NCI-H510A (cell line): ENCODE data around the gene CRHR2.
"Not testable (repeated sequence)": the region's sequence is repeated elsewhere in the genome, so short reads cannot be mapped to it uniquely, and the experiment has no call there.

ENCODE experiments used
- DNase-seq: peaks from one replicate; lab custom pipeline; 2025; lab: John Stamatoyannopoulos, UW

CRHR2 gene

DNA sequence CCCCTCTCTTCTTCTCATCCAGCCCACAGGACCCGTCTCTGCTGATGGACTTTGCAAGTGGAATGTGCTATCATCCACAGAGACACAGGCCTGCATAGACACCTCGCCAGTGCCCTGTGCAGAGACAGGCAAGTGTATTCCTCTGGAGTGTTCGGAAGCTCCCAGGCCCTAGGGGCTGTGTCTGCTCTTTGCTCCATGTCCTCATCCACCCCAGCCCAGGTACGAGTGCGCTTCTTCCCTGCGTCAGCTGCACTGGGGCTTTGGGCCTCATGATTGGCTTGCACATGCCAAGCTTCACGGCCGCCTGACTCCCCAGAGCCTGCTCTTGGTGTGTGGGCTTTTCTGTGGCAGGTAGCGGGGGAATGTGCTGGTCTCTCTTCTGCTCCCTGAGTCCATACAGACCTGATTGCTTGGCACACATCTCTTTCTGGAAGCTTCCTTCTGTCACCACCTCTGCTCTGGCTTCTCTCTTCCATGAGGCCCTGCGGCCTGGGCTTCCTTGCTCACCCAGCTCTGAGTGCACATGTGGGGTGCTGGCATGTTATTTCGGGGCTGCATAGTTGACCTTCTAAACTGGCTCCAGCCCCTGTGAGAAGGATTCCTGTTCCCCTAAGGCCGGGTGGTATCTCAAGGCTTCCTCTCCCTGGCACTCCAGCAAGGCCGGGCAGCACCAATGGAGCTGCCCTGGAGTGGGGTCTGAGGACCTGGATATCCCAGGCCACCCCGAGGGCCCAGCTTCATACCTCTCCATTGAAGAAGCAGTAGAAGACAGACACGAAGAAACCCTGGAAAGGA, 27.8 kb downstream of the CRHR2 start:
- no peak for DNase-seq

DNA sequence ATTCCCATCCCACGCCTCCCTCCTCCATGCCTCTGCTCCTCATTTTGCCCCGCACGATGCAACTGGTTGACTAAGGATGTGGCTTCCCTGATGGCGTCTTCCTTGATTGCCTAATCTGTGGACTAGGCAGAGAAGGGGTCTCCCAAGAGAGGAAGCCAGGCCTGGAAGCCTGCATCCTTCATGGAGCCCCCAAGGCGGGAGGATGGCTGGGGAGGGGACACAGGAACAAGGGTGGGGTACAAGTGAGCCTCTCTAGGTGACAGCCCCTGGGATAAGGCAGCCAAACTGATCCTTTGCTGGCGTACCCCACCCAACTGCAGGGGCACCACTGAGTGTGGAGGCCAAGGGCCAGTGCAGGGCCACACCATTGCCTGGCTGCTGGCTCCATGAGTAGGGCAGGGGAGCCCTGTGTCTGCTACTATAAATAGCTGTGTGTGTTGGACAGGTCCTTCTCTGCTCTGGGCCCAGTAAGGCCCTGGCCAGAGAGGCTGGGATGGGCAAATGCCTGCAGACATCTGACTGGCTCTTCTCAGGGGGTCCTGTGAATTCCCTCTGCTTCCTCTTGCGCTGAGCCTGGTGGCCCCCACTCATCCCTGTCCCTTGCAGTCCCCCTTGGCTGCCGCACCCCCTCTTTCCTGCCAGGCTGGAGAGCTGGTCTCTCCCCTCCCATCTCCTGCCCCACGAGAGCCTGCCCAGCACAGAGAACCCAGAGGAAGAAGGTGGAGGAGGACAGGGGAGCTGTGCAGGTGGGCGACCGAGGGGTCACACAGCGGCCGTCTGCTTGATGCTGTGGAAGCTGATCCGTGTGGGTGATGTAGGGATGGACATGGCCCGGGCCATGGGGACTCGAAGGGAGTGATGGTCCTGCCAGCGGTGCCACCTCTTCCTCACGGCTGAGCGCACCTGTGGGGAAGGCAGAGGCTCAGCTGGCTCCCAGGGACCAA, 29.3 kb downstream of the CRHR2 start:
- no peak for DNase-seq

DNA sequence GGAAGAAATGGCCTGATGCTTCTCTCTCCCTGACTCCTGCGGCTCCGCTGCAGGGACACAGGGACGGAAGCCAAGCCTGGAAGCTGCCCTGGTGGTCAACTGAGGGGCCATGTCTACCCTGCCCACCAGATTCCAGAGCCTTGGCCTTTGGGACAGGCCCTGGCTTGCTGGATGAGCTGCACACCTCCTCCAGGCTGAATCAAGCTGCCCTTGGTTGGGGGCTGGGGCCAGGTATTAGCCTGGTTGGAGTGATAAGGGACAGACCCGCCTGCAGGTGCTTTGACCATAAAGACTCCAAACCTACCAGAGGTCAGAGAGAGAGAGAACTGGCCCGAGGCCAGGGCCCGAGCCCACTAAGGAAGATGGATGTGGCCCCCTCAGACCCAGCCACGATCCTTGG, 30.1 kb downstream of the CRHR2 start:
- no peak for DNase-seq

DNA sequence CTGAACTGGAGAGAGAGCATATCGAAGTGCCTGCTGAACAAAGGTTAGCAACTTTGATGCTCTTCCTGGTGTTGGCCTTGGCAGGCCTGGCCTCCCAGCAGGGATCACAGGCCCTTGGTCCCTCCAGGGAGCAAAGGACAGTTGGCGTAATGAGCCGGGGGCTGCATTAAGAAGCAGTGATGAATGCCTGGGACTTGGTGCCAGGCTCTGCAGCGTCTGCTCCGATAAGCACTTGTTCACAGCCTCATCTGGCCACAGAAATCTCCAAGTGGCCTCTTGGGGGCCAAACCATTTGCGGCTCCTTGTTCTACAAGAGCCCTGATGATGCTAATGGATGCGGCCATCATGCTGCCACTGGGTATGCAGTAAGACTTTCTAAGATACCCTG, 31.8 kb downstream of the CRHR2 start:
- DNase-seq = no peak

DNA sequence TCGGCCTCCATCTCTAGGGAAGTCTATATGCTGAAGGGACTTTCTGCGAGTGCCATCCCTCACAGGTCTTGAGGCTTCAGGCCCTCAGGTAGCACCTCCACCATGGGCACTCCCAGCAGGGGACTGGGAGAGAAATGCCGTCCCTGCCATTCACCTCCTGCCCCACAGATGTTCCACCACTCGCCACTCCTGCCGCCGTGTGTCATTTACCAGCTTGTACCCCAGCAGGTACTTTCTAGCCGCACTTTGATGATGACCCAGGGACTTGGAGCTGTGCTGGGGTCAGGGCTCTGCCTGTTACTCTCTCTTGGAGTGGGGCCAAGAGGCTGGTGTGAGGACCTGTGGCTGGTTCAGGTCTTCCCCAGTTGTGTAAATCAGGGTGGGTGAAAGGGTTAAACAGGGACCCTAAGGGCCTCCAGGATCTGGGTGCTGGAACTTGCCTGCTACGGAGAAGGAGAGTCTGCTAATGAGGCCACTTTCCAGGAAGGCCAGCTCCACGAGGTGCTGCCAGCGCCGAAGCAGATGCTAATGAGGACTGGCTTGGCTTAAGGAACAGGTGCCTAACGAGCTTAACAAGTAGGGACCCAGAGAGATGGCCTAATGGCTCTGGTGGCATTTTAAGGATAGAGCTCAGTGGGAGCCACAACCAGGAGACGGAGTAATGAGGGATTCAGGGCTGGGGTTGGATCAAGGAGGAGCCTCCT, 32.4 kb downstream of the CRHR2 start:
- DNase-seq = no peak

DNA sequence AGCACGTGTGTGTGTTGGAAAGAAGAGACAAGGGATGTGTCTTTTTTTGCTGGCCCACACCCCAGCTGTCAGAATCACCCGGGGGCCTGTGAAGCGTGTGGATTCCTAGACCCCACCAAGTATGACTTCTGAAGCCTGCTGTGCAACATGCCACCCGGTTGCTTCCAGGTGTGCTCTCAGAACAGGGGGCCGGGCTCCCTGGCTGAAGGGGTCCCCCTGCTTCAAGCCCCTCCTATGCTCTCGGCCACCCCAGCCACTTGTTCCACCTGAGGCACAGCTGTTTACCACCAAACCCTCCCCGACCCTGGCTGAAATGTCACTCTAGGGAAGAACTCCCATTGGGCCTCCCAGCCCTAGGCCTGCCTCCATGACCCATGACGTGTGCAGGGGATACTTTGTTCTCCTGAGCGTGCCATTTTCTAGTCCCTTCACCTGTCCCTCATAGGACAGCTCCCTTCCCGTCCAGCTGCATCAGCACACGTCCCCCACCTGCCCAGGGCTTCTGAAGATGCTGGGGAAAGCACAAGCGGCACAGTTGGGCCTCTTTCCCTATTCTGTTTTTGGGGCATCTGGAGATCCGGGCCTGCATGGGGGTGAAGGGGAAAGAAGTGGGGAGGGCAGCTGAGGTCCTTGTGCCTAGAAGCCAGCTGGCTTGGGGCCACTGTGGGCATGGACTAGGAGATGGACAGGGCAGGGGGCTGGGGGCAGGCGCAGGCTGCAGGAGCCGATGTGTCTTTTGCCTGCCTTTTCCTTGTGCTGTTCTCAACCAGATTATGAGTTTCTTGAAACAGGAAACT, 33.3 kb downstream of the CRHR2 start:
- DNase-seq = no peak

DNA sequence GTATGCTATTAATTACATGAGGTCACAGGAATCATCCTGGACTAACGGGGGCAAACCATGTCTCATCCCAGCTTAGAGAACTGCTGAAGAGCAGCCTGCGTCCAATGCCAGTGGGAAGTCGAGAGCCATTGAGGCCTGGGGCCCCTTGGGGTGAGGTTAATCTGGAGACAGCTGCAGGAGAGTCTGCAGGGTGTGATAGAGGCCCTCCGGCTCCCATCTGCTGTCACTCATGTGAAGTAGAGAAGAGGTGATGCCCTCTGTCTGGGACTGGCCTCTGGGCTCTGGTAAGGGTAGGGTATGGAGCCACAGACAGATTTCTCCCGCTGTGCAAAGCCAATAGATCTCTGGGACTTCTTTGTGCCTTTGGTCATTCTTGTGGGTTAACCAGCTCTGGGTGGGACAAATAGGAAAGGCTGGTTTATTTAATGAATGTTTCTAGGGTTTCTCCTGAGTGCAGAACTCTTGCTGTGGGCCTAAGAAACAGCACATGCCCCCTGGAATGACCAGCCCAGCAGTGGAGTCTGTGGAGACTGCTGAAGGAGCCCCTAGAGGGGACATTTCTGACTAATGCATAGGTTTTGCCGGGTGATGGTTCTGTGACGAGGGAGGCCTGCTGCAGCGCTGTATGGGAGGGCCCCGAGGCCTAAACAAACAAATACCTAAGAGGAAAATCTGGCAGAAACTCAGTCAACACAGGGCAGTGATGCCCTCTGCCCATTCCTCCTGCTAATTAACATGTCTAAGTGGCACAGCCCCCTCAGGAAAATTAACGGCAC, 34.5 kb downstream of the CRHR2 start:
- DNase-seq = no peak

DNA sequence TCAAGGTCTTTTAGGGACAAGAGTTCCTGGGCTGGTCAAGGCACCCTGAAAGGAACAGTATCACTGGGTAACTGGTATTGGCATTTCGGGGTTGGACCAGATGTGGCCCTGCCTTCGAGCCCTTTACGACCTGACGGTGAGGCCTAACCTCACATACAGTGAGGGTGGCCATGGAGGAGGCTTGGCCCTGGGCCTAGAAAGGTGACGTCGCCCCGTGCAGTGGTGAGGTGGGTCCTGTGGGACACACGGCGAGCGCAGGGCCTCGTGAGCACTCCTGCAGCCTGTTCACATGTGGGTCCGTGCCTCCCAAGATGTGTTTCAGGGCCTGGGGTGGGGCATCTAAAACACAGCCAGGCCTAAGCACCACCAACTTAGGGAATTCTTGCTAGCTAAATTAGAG, 36.1 kb downstream of the CRHR2 start:
- no peak for DNase-seq

DNA sequence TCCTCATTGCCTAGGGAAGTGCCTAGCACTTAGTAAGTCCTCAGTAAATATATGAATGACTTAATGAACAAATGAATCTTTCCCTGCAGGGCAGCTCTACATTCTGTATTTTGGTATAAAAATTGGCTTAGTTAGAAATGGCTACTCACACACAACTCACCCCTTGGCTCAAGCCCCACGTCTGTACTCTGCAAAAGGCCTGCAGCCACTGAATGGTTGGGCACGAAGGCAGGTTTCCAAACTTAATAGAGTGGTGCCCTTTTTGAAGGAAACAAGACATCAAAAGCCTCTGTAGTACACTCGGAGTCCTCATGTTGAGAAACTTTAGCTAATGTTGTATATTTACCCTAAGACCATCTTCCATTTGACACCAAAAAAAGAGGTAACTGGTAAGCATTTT, 36.6 kb downstream of the CRHR2 start:
- DNase-seq = no peak

DNA sequence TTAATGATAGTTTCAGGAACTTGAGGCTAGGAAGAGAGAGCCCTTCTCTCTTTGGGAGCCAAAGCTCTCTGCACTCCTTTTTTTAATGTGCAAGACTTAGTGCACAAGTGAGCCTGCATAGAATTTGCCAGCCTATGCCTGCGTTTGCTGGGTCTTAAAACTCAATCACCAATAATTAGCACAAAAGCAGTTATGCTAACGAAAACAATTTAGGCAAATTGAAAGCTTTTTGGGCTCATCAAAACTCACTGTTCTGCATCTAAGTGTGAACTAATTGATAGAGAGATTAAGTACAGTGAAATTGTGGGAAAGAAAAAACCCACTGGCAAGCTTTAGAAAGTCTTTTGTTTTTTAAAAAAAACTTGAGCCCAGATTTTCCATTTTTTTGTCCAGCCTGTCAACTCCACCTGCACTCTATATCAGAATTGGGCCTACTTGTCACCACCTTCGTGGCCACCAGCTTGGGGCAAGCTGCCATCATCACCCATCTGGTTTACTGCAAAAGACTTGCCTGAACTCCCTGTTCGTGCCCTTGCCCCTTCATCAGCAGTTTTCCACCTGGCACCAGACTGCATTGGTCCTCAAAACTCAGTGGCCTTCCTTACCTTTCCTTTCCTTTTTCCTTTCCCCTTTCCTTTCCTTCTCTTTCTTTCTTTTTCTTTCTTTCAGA, 37.8 kb downstream of the CRHR2 start:
- DNase-seq = no peak

DNA sequence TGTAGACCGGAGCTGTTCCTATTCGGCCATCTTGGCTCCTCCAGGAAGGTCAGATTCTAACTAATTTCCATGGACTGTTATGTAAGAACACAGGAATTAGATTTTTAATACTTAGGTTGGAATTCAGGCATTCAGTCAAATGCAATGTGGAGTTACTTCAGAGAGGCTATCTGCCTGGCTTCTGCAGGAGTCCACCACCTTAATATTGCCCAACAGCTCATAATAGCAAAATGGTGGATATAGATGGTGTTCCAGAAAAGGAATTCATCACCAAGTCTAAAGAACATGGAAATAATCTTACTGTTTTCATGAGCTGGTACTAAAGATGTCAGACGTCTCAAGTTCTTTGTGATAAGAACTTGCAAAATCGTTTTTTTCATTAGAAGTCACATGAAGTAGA, 39.5 kb downstream of the CRHR2 start:
- DNase-seq = no peak

DNA sequence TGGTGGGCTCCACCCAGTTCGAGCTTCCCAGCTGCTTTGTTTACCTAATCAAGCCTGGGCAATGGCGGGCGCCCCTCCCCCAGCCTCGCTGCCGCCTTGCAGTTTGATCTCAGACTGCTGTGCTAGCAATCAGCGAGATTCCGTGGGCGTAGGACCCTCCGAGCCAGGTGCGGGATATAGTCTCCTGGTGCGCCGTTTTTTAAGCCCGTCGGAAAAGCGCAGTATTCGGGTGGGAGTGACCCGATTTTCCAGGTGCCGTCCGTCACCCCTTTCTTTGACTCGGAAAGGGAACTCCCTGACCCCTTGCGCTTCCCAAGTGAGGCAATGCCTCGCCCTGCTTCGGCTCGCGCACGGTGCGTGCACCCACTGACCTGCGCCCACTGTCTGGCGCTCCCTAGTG, 39.9 kb downstream of the CRHR2 start:
- not testable (repeated sequence) for DNase-seq

DNA sequence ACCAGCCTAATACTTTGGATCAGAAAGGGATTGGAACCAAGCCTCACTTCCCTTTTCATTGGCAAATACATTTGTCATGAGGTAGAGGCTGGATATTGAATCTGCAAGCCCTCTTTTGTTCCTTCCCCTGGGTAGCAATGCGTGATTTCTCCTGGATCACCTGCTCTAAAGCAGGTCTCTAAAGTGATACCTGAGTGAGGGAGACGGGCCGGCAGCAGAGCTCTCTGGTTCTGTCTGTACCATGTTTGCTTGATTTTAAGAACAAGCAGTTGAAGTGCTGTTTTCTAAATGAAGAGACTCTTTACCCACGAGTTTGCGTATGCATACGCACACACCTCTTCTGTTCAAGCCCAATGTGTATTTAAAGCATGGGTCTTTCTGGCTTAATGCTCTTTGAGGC, 46.5 kb downstream of the CRHR2 start:
- DNase-seq = peak; percentile 39

DNA sequence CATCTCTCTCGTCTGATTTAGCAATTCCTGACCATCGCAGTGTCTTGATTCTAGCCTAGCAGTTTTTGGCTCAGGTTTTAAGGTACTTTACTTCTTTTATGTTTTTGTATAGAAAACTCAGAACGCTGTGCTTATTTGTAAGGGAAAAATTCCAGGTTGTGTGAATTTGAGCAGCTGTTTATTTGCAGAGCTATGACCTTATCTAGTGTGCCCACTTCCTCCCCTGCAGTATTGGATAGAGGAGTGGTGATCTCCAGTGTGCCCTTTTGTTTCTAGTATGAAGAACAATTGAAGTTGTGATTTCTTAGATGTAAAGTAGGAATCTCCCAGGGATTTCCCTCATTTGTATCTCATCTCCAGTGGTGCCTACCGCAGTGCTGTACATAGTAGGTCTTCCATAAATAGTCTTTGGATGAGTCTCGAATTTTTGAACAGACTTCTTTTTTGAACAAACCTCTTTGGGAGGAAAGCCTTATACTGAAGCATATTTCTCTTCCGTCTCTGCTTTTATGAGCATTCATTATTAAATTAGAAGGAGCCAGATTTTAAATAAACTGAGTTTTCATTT, 47.5 kb downstream of the CRHR2 start:
- DNase-seq = no peak

DNA sequence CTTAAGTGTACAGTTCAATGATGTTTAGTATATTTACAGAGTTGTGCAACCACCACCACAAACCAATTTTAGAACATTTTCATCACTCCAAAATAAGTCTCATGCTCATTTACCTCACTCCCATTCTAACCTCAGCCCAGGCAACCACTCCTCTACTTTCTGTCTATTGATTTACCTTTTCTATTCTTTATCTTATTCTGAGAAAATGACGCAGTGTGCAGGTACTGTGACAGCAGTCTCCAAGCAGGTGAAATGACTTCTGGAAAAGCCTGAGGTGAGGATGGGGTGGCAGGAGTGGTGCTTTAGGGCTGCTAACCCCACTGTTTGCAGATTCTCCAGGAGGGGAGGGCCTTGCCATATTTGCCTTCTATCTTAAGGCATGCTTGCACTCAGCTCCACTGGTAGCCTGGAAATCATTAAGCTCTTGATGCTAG, 48.0 kb downstream of the CRHR2 start:
- DNase-seq = no peak

DNA sequence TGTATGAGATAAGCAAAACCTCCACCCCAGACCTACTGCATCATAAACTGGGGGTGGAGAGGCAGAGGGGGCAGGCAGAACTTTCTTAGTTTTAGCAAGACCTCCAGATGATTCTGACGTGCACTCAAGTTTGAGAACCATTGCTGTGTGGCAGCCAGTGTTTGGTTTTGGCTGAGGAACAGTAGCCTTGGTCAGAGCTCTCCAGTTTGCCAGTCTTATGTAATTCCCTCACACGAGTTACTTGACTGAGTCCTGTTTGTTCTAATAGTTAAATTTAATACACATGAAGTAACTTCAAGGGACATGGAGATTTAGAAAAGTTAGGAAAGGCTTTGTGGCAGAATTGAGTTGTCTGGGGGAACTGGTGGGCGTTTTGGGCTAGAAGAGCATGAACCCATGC, 49.0 kb downstream of the CRHR2 start:
- DNase-seq = no peak

DNA sequence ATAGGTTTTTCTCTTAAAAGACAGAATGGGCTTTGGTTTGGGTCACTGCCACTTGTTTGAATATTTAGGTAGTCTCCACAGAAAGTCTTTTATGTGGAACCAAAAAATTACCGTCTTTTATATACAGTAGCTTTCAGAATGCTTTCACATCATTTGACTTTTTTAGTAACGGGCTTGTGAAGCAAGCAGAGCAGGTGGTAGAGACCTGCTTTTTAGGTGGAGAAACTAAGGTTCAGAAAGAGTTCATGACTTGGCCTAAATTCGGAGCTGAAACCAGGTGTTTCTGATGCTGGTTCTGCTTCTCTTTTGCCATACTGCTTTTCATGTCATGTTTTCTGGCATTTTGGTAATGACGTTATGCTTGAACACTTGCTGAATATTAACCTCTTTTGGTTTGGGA, 51.3 kb downstream of the CRHR2 start:
- no peak for DNase-seq

DNA sequence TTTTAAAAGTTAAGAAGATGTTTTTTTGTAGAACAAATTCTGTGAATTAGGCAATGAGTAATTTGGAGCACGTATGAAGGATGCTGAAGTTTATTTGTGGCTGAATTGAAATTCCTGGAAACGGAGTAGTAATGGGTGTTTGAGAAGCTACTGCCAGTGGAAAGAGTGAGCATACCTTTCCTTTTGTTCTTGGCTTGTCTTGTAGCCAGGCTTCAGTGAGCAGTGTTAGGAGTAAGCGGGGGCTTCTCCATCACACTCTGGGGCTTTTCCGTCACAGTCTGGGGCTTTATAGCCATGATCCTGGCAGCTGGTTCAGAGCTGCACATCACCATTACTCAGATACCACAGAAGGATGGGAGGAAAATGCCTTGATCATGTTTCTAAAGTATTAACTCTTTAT, 55.2 kb downstream of the CRHR2 start:
- DNase-seq = no peak

DNA sequence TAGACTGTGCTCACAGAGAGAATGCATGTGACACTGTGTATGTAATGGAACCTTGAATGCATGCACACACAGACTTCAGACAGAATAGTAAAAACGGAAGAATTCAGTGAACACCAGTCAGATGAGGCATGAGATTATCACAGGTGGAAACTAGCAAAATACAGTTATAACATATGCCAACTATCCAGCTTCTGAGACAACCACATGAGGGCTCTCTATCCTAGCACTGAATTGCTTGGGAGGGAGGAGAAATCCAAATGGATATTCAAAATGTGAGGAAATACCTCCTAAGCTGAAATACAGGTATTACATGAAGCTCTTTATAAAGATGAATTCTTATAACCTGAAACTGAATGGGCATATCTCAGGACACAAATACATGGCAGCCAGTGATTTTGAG, 57.0 kb downstream of the CRHR2 start:
- DNase-seq = no peak

DNA sequence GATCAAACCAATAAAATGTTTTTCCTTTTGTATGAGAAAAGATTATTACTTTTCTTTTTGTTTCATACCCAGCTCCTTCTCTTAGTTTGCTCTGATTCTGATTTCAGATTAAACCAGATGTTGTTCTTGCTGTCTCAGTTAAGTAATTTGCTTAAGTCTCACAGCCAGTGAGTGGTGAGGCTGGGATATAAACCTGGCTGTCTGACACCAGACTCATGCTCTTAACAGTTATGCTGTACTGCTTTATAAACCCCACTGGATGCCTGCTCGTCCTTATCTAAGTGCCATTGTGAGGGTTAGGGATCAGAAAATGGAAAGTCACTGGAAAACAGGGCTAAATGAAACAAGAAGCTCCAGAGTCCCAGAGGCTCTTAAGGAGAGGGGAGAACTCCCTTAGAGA, 63.3 kb downstream of the CRHR2 start:
- no peak for DNase-seq
